Measurements from ENCODE around the gene RTN4.
"Not testable (repeated sequence)": the region's sequence is repeated elsewhere in the genome, so short reads cannot be mapped to it uniquely, and the experiment has no call there.

The RTN4 gene

DNA sequence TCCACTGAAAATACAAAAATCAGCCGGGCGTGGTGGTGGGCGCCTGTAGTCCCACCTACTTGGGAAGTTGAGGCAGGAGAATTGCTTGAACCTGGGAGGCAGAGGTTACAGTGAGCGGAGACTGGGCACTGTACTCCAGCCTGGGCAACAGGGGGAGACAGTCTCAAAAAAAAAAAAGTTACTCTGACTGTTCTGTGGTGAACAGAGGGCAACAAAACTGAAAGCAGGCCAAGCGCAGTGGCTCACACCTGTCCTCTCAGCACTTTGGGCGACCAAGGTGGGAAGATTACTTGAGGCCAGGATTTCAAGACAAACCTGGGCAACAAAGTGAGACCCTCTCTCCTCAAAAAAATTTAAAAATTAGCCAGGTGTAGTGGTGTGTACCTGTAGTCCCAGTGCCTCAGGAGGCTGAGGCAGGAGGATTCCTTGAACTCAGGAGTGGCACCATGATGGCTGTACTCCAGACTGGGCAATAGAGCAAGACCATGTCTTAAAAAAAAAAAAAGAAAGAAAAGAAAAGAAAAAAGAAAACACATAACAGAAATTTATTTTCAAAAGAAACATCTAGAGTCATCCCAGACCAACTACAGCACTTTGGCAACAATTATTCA, 13.6 kb upstream of the RTN4 start:
- no peak for DNase-seq

DNA sequence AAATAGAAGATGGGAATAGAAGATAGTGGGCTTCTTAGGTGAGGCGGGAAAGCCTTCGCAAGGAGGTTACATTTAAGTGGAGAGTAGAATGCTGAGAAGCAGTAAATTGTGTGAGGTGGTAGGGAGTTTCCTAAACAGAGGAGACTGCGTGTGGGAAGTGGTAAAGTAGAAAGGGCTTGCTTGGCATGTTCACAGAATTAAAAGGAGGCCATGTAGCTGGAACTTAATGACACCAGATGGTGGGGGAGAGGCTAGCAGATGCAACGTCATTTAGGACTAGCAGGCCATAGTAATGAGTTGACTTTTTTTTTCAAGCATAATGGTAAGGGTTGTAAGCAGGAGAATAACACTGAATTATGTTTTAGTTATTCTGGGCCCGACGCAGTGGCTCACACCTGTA, 13.0 kb upstream of the RTN4 start:
- no peak for DNase-seq

DNA sequence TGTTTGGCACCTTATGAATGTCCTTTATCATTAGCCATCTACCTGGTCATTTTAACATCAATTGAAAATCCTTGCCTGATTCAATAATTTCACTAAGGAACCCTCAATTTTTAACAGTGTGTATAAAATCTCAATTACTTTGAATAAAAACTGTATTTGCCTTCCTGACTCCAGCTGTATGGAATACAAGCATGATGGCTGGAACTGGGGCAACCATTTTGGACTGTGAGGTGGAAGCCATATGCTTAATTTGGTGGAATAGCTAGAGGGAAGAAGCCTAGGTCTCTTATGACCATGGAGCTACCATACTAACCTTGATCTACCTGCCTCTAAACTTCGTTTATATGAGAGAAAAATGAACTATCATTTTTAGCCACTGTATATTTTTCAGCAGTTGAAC, 12.5 kb upstream of the RTN4 start:
- DNase-seq = no peak

DNA sequence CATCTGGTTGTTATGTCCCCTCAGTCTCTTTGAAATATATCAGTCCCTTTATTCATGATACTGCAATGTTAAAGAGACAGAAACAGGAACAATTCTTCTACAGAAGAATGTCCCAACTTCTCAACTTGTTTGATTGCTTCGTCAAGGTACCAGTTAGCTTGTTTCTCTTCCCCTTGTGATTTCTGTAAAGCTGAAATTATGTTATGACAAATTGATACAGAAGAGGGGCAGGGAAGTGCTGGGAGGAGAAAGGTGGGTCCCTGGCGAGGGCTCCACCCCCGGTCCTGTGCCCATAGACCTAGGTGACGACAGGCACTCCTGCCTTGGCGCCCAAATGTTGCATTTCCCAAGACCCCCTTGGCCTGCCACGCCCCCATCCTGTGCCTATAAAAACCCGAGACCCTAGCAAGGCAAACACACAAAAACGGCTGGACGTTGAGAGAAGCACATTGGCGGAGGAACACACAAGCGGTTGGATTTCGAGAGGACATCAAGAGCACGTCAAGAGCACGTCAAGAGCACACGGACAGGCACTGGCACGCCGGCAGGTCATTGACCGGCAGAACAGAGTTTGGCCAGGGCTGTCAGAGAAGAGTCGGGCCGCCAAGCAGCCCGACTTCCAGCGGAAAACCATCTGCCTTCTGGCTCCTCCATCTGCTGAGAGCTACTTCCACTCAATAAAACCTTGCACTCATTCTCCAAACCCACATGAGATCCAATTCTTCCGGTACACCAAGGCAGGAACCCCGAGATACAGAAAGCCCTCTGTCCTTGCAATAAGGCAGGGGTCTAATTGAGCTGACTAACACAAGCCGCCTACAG, 11.5 kb upstream of the RTN4 start:
- peak; percentile 48 to 78 for DNase-seq

DNA sequence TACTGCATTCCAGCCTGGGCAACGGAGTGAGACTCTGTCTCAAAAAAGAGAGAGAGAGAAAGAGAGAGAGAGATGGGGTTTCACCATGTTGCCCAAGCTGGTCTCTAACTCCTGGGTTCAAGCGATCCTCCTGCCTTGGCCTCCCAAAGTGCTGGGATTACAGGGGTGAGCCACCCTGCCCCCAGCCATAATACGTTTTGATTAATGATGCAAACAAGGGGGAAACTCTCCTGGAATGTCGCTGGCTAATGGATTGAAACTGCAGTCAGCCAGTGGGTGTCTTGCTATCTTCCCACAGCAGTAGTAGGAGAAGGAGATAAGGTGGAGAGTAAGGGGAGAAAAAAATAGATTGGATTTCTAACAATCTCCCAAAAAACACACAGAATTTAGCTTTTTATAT, 9.5 kb upstream of the RTN4 start:
- no peak for DNase-seq

DNA sequence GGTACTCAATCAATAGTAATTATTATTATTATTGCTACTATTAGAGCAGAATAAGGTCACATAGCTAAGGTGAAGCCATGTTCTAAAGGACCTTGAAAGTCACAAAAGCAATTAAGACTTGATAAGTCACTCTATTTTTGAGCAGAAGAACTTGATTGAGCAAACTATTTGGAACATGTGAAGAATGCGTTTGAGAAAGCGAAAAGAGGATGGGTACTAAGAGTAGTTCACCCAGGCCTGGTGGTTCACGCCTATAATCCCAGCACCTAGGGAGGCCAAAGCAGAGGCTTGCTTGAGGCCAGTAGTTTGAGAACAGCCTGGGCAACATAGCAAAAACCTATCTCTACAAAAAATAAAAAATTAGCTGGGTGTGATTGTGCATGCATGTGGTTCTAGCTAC, 7.2 kb upstream of the RTN4 start:
- DNase-seq = no peak

DNA sequence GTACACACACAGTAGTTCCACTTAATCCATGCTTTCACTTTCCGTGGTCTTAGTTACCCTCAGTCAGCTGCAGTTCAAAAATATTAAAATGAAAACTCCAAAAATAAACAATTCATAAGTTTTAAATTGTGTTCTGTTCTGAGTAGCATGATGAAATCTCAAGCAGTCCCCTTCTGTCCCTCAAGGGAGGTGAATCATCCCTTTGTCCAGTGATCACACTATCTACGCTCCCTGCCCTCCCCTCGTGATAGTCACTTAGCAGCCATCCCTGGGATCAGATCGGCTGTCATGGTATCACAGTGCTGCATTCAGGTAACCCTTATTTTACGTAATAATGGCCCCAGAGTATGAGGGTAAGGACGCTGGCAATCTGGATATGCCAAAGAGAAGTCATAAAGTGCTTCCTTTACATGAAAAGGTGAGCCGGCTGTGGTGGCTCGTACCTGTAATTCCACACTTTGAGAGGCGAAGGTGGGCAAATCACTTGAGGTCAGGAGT, 5.8 kb upstream of the RTN4 start:
- DNase-seq = no peak

DNA sequence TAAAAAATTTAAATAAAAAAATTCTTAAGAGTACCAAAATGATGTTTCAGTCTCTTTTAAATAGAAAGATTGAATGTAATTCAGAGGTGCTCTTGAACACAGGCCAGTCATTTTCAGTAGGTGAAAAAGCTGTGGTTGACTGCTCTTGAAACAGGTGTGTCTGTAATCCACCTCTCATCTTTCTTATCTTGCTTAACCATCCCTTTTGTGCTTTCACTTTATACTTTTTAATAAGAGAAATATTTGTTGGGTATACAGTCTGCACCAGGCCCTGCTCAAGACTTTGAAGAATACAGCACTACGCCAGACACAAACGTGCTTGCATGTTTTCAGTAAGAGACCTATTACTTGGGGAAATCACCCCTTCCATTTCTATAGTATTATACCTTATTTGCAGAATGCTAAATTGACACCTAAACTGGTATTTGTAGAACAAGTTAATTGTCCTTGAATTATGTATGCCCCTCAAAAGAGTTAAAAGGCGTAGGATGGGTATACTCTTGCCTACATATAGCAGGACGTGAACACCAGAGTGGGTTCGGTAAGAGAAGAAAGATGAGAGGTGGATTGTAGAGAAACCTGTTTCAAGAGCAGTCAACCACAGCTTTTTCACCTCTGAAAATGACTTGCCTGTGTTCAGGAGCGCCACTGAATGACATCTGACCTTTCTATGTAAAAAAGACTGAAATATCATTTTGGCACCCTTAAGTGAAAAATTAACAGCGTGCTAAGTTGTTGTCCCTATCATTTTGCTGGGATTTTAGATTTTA, 4.0 kb upstream of the RTN4 start:
- no peak for DNase-seq

DNA sequence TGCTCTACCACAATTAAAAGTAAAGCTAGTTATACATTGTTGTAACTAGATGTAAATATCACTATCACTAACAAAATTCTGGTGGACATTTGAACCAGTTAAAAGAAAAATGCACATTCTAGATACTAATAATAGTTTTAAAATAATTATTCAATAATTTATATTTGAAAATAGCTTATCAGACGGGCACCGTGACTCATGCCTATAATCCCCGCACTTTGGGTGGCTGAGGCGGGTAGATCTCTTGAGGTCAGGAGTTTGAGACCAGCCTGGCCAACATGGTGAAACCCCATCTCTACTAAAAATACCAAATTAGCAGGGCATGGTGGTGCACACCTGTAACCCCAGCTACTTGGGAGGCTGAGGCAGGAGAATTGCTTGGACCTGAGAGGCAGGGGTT, 3.0 kb upstream of the RTN4 start:
- DNase-seq = not testable (repeated sequence)

DNA sequence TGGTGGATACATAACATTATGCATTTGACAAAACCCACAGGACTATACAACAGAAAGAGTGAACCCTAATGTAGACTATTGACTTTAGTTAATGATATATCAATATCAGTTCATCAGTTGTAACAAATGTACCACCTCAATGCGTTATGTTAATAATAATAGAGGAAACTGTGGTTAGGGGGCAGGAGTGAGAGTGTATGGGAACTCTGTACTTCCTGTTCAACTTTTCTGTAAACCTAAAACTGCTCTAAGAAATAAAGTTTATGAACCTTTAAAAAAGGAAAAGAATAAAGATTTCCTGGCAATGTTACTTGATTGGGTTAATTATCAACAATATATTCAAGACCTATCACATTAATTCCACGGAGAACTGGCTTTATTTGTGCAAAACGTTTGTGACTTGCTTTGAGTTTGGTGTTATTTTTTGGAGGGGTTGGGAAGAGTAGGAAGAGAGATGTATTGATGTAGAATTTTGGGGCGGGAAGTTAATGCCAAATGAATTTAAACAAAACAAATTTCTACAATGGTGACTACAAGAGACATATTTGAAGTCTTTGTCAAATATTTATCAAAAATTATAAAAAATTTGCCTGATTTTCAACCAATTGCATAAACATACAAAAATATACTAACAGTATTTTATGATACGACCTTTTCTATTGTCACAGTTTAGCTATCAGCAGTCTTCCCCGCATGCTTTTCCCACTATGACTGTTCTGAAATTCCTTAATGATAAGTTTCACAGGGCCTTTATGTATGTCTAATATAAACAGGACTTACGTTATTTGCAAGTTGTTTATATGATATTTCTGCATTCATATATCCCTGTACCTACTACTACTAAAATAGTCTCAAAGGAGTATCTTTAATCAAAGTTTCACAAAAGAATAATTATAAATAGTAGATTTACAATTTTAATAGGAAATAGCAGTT, 2.1 kb upstream of the RTN4 start:
- DNase-seq = peak; percentile 19 to 48

DNA sequence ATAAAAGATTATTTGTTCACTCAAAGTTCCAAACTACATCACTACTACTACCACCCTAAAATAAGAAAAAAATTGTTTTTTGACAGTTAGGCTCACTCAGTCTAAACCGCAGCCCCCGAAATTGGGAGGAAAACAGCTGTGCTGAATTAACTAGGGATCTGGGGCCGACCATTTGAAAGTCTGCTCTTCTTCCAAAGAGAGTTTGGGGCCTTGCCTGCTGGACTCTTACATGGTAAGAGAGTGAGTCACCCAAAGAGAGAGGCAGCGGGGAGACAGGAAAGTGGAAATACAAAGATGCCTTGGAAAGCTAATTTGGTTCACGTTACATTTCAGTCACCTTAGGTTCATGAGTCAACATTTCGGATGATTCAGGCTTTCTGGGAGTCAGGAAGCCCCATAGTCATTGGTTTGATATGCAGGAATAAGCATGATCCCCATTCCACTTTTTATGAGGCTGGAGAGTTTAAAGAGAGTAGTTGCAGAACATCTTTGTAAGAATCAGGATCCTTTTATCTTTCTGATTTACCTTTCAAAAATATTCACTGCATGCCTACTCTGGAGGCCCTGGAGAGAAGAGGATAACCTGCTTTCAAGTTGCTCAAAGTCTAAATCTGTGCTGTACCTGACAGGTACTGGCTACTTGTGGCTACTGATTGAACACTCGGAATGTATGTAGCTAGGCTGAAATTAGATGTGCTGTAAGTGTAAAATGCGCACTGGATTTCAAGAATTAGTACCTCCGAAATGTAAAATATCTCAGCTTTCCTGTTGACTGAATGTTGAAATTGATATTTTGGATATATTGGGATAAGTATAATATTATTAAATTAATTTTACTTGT, 995 bp upstream of the RTN4 start:
- peak; percentile 72 to 74 for DNase-seq

DNA sequence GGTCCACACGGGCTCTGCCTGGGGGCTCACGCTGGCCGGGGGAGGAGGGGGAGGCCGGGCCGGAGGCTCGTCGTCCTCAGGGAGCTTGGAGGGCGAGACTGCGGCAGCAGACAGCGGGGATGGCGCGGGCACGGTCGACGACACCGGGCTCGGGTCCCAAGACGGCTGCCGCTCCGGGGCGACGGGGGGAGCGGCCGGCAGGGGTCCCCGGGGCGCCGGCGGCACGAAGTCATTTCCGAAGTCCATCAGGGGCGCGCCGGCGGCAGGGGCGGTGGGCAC, 491 bp downstream of the RTN4 start:
- DNase-seq = no peak

DNA sequence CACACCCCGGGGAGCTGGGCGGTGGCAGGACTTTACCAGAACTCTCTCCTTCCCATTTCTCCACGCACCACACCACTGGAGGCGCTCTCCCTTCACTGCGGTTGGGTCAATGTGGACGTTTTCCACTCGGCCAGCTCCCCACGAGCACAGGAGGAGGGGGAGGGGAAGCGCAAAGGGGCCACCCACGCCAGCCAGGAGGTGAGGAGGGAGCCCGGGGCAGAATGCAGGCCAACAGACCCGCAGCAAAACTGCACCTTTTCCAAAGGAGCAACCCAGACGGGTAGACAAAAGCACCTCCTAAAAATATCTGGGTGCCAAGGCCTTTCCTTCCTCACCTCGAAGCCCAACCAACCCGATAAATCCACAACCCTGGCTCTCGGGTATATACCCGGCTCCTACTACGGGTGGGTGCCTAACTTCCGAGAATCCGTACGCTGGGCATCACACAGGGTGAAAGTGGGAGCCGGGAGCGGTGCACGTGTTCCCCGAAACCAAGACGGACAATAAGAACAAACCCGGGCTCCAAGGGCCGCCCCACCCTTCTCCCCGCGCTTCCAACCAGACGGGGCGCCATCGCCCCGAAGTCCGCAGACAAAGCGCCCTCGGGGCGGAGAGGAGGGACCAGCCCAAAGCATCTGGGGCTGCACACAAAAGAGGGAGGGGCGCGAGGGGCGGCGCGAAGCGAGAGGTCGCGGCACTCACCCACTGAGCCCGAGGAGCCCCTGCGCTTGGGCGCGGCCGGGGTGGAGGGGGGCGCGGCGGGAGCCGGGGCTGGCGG, 1.0 kb downstream of the RTN4 start:
- peak; percentile 91 to 92 for DNase-seq

DNA sequence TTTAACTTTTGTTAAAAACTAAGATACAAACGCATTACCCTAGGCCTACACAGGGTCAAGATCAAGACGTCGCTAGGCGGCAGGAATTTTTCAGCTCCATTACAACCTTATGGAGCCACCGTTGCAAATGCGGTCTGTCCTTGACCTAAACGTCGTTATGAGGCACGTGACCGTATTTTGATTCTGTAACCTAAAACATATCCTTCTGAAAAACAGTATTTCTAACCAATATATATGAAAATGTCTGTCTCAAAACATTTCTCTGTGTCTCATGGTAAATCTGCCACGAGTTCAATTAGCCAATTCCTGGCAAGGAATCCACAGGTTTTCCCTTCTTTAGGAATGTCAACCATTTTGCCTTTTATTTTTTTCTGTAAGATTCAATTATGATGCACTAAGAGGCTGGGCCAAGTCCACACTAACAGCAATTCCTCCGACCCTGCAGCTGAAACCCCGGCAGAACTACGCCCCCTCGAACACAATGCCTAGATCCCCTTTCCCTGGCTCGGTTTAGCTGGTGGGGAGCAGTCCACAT, 1.7 kb downstream of the RTN4 start:
- peak; percentile 36 to 42 for DNase-seq

DNA sequence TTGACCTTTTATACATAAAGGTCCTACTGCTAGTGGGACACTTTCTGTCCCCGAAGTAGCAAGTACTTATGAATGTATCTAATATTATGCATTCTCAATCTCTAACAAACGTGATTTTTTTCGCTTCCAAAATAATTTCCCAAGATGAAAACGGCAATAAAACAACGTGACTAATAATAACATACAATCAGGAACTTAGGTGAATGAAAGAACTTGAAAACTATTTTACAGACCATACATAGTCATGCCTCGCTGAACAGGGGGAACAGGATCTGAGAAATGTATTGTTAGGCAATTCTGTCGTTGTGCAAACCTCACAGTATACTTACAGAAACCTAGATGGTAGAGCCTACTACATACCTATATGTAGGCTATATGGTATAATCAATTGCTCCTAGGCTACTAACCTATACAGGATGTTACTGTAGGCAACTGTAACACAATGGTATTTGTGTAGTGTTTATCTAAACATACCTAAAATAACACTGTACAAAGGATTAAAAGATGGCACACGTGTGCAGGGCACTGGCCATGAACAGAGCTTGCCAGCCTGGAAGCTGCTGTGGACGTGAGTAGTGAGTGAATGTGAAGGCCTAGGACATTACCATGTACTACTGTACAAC, 2.5 kb downstream of the RTN4 start:
- peak; percentile 72 to 87 for DNase-seq

DNA sequence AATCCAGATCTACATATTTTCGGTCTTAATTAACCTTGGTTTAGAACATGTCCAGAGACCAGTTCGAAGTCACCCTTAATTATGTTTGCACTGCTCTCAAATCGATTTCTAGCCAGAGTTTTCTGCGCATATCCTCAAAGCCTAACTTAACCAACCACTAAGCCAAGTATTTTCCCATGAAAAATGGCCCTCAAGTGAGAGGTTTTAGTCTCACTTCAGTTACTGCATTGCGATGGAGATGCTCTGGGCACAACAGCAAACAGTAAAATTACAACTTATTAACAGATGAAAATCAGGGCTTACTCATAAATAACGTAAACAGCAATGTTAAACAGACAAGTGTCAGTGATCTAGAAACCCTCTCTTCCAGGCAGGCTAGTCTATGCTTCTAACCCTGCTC, 4.5 kb downstream of the RTN4 start:
- DNase-seq = no peak

DNA sequence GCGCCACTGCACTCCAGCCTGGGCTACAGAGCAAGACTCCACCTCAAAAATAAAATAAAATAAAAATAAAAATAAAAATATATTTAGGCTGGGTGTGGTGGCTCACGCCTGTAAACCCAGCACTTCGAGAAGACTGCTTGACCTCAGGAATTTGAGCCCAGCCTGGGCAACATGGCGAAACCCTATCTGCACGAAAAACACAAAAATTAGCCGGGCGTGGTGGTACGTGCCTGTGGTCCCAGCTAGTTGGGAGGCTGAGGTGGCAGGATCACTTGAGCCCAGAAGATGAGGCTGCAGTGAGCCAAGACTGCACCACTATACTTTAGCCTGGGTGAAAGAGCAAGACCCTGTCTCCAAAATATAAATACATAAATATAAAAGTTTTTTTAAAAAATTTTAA, 6.4 kb downstream of the RTN4 start:
- DNase-seq = no peak

DNA sequence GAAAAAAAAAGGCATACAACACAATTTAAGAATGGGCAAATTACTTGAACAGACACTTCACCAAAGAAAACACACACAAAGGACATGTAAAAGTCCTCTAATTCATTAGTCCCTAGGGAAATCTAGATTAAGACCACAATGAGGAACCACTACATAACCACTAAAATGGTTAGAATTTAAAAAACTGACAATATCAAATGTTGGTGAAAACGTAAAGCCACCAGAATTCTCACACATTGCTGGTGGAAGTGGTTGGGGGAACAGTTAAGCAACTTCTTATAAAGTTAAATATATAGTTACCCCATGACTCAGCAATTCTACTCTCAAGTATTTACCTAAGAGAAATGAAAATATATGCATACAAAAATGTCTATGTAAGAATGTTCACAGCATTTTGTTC, 11.8 kb downstream of the RTN4 start:
- no peak for DNase-seq

DNA sequence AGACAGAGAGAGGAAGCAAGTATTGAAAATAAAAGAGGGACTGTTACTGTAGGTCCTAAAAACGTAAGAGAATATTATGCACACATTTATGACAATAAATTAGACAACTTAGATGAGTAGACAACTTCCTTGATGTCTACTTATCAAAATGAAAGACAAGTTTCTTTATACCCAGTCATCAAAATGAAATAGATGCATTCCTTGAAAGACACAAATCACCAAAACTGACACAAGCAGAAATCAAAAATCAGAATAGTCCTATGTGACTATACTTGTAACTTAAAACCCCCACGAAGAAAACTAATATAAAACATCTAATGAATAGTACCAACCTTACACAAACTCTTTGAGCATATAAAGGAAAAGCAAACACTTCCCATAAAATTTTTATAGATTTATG, 14.5 kb downstream of the RTN4 start:
- DNase-seq = no peak

DNA sequence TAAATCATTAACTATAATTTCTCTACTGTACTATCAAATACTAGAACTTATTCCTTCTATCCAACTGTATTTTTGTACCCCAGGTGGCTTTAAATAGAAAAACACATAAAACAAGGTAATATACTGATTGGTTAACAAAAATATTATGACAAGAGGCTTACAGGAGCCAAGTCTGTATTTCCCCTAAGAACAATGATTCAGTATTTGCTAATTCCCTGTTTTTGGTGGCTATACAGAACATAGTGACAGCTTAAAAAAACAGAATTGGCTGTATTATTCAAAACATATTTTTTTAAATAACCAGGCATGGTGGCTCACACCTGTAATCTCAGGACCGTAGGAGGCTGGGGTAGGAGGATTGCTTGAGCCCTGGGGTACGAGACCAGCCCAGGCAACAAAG, 16.3 kb downstream of the RTN4 start:
- DNase-seq = no peak

Data from inflammatory macrophage (primary cell).